Gastroesophageal sphincter (tissue), 3 donors: ENCODE results near the gene SUPT3H.

ENCODE experiments used
- POLR2AphosphoS5 ChIP-seq: sonication (generic); formaldehyde crosslinking; IDR thresholded peaks from one replicate; pipeline ENCODE4 v1.6.1; 2017; ENCODE audit warnings: antibody characterized with exemption
- TF ChIP-seq, protein P1 (sequence below), 4 experiments: fragments of 200-600 bp in 2 of 4; fragments of 450-650 bp in 2 of 4; sonication (generic) in 1 of 4; IDR thresholded peaks; one replicate each; pipeline ENCODE4 v1.5.1; 2017 to 2019; ENCODE audit warnings: antibody characterized with exemption in 4 of 4, mild to moderate bottlenecking in 2 of 4, moderate library complexity in 2 of 4

DNA sequence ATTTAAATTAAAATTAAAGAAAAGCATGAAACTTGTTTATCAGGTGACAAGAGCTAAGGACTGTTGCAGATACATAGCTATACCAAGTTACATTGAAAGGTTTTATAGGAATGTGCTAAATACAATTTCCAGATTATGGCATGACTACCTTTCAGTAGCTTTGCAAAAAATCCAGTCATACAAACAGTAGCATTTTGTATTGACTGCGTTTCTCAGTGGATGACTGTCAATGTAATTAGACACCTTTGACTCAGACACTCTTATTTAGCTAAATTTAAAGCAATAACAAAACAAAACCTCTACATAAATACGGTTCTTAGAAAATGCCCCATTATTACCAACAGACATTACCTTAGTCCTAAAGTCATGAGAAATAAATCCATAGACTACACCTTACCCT lies 325.4 kb downstream of the SUPT3H start:
- TF ChIP-seq, protein P1, sequence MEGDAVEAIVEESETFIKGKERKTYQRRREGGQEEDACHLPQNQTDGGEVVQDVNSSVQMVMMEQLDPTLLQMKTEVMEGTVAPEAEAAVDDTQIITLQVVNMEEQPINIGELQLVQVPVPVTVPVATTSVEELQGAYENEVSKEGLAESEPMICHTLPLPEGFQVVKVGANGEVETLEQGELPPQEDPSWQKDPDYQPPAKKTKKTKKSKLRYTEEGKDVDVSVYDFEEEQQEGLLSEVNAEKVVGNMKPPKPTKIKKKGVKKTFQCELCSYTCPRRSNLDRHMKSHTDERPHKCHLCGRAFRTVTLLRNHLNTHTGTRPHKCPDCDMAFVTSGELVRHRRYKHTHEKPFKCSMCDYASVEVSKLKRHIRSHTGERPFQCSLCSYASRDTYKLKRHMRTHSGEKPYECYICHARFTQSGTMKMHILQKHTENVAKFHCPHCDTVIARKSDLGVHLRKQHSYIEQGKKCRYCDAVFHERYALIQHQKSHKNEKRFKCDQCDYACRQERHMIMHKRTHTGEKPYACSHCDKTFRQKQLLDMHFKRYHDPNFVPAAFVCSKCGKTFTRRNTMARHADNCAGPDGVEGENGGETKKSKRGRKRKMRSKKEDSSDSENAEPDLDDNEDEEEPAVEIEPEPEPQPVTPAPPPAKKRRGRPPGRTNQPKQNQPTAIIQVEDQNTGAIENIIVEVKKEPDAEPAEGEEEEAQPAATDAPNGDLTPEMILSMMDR (IDR thresholded peaks at IDR 0.05) = no peak
- no peak for TF ChIP-seq POLR2AphosphoS5
